Right renal cortex interstitium (tissue), 3 donors: ENCODE data around the gene USF3. TPM values are rescaled to one million over a fixed set of nuclear protein-coding genes. Genes with fewer than 3 reads are reported as not detected.

Source experiments
- DNase-seq, 3 donors: peaks; one replicate each; pipeline ENCODE4 v3.0.0-alpha.2; 2013; ENCODE audit warnings: low read depth in 3 of 3, low spot score in 2 of 3
- polyA plus RNA-seq, 3 donors: library from polyadenylated mRNA; unstranded; fragments of 120-200 nt; gene quantifications; one replicate each; pipeline ENCODE4 v1.2.1, GENCODE V29; 2013; ENCODE audit not compliant: insufficient read length in 3 of 3

The USF3 gene
- polyA plus RNA-seq, 3 donors = 18.7 to 20.4 (median 19.0) TPM

GRCh38 chr3:113697500-113698090 is 1.2 kb upstream of the USF3 start:
- DNase-seq = peak in 2 of 3 donors; percentile 29 to 32

- DNase-seq = peak; percentile 97 to 99 (median 98)
Observed at GRCh38 chr3:113696658-113697499, 437 bp upstream of the USF3 start.

- peak in 2 of 3 donors; percentile 31 to 32 for DNase-seq
Observed at GRCh38 chr3:113695431-113695785, 1.0 kb downstream of the USF3 start.

- DNase-seq = no peak
Observed at GRCh38 chr3:113690482-113690881, 6.0 kb downstream of the USF3 start.

- no peak for DNase-seq
Observed at GRCh38 chr3:113685956-113686721, 10.3 kb downstream of the USF3 start.

GRCh38 chr3:113685124-113685523 is 11.3 kb downstream of the USF3 start:
- DNase-seq = no peak

GRCh38 chr3:113684271-113684819 is 12.1 kb downstream of the USF3 start:
- no peak for DNase-seq

GRCh38 chr3:113678773-113679172 is 17.7 kb downstream of the USF3 start:
- DNase-seq = no peak

- no peak for DNase-seq
Observed at GRCh38 chr3:113677737-113678136, 18.7 kb downstream of the USF3 start.

- DNase-seq = no peak
Observed at GRCh38 chr3:113676261-113676660, 20.2 kb downstream of the USF3 start.

GRCh38 chr3:113673593-113673992 is 22.8 kb downstream of the USF3 start:
- DNase-seq = no peak

- DNase-seq = peak in 2 of 3 donors; percentile 51 to 59
Observed at GRCh38 chr3:113668015-113668414, 28.4 kb downstream of the USF3 start.

GRCh38 chr3:113664523-113665094 is 31.8 kb downstream of the USF3 start:
- no peak for DNase-seq

GRCh38 chr3:113663761-113664160 is 32.7 kb downstream of the USF3 start:
- no peak for DNase-seq

- no peak for DNase-seq
Observed at GRCh38 chr3:113663324-113663750, 33.1 kb downstream of the USF3 start.

- DNase-seq = no peak
Observed at GRCh38 chr3:113662824-113663223, 33.6 kb downstream of the USF3 start.

- no peak for DNase-seq
Observed at GRCh38 chr3:113660896-113661295, 35.5 kb downstream of the USF3 start.

- no peak for DNase-seq
Observed at GRCh38 chr3:113660458-113660857, 36.0 kb downstream of the USF3 start.

GRCh38 chr3:113659996-113660395 is 36.4 kb downstream of the USF3 start:
- DNase-seq = no peak

- DNase-seq = no peak
Observed at GRCh38 chr3:113659101-113659541, 37.3 kb downstream of the USF3 start.

GRCh38 chr3:113658107-113658506 is 38.3 kb downstream of the USF3 start:
- no peak for DNase-seq
